ENCODE measurements around the gene B3GNT2. TPM values are rescaled to one million over a fixed set of nuclear protein-coding genes. Genes with fewer than 3 reads are reported as not detected.
"Not testable (repeated sequence)": the region's sequence is repeated elsewhere in the genome, so short reads cannot be mapped to it uniquely, and the experiment has no call there.

Gene B3GNT2
- total RNA-seq, 2 experiments from 2014 or later = 67.3 to 68.7 TPM

- DNase-seq = peak; percentile 64
- Mint-ChIP-seq H3K9me3 (no peaks in the 10 kb centered on the region), H3K4me3 (peak overlapping the region; percentile 89), H3K27me3 (no peaks in the 10 kb centered on the region), H3K36me3 (peaks cover 35% of the 10 kb centered on the region), H3K27ac (peak overlapping the region; percentile 97), H3K4me1 (peaks cover 38% of the 10 kb centered on the region)
Observed at GRCh38 chr2:62197011-62197924, 1.4 kb downstream of the B3GNT2 start.

- Mint-ChIP-seq H3K4me3 (peak overlapping the region; percentile 89), H3K27ac (peak overlapping the region; percentile 97), H3K36me3 (peaks cover 41% of the 10 kb centered on the region), H3K9me3 (peaks cover 2% of the 10 kb centered on the region), H3K27me3 (no peaks in the 10 kb centered on the region), H3K4me1 (peaks cover 44% of the 10 kb centered on the region)
- no peak for DNase-seq
Observed at GRCh38 chr2:62197925-62198633, 2.2 kb downstream of the B3GNT2 start.

GRCh38 chr2:62198854-62199253, 2.9 kb downstream of the B3GNT2 start:
- Mint-ChIP-seq H3K36me3 (peaks cover 46% of the 10 kb centered on the region), H3K4me1 (peaks cover 52% of the 10 kb centered on the region), H3K4me3 (peak overlapping the region; percentile 89), H3K27ac (peak overlapping the region; percentile 97)
- not testable (repeated sequence) for H3K9me3 Mint-ChIP-seq, H3K27me3 Mint-ChIP-seq, DNase-seq

DNA sequence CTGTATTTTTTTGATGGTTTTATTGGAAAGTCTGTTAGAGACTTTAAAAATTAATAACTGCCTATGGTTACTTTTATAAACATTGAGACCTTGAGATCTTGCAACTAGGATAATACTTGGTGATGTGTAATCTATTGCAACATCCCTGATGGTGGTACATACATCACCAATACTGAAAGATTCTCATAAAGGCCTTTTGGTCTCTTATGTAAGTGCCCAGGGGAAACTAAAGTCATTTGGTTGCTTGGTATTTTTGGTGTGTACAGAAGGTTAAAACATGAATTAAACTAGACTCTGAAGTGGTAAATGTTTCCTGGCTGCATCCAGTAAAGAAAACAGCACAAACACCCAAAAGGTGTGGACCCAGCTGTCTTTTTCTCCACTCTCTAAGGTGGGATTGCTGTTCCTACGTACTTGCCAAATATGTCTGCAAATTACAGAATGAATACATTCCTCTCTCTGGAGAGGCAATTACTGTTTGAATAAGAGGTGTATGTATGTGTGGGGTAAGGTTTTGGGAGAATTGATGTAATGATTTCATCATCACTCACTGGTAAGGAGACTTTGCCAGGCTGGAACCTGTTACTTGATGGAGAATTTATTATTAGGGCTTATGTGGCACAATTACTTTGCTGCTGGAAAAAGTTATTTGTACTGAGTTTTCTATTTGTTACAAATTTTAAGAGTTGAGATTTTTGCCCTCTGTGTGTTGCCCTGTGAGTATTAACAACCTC, 3.6 kb downstream of the B3GNT2 start:
- DNase-seq = no peak
- peaks cover 3% of the 10 kb centered on the region for H3K9me3 Mint-ChIP-seq
- peak overlapping the region; percentile 89 for H3K4me3 Mint-ChIP-seq

GRCh38 chr2:62200291-62200841, 4.5 kb downstream of the B3GNT2 start:
- DNase-seq = no peak
- Mint-ChIP-seq H3K4me1 (peaks cover 65% of the 10 kb centered on the region), H3K27me3 (no peaks in the 10 kb centered on the region), H3K9me3 (peaks cover 3% of the 10 kb centered on the region), H3K4me3 (peak overlapping the region; percentile 89), H3K27ac (peak overlapping the region; percentile 97), H3K36me3 (peaks cover 52% of the 10 kb centered on the region)

More for the DNA sequence above, 3.6 kb downstream of the B3GNT2 start:
- no peaks in the 10 kb centered on the region for H3K27me3 Mint-ChIP-seq
- peaks cover 46% of the 10 kb centered on the region for H3K36me3 Mint-ChIP-seq
- H3K27ac Mint-ChIP-seq = peak overlapping the region; percentile 97
- H3K4me1 Mint-ChIP-seq = peaks cover 57% of the 10 kb centered on the region

- Mint-ChIP-seq H3K4me3 (peak overlapping the region; percentile 89), H3K4me1 (peaks cover 70% of the 10 kb centered on the region), H3K36me3 (peaks cover 53% of the 10 kb centered on the region), H3K9me3 (peaks cover 3% of the 10 kb centered on the region), H3K27ac (peak overlapping the region; percentile 97), H3K27me3 (no peaks in the 10 kb centered on the region)
- DNase-seq = no peak
Observed at GRCh38 chr2:62200868-62201267, 5.0 kb downstream of the B3GNT2 start.

DNA sequence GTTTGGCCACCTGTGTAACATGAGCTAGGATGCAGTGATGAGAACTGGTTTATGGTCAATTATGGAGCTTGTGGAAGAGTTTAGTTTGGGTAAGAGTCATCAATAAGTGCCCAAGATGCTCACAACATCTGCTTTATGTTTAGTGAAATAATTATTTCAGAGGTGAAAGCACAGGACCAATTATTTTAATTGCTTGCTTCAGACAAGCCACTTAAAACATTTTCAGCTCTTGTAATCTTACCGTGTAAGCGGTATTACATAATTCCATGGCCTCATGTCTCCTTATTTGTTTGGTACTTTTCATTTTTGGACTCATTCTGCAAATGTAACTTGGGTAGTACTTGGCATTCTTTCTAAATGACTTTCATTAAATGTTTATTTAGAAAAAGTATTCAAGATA, 5.4 kb downstream of the B3GNT2 start:
- H3K36me3 Mint-ChIP-seq = peaks cover 56% of the 10 kb centered on the region
- H3K27me3 Mint-ChIP-seq = no peaks in the 10 kb centered on the region
- H3K9me3 Mint-ChIP-seq = peaks cover 3% of the 10 kb centered on the region
- H3K27ac Mint-ChIP-seq = peak overlapping the region; percentile 97
- H3K4me1 Mint-ChIP-seq = peaks cover 74% of the 10 kb centered on the region
- no peak for DNase-seq
- peak overlapping the region; percentile 89 for H3K4me3 Mint-ChIP-seq

DNA sequence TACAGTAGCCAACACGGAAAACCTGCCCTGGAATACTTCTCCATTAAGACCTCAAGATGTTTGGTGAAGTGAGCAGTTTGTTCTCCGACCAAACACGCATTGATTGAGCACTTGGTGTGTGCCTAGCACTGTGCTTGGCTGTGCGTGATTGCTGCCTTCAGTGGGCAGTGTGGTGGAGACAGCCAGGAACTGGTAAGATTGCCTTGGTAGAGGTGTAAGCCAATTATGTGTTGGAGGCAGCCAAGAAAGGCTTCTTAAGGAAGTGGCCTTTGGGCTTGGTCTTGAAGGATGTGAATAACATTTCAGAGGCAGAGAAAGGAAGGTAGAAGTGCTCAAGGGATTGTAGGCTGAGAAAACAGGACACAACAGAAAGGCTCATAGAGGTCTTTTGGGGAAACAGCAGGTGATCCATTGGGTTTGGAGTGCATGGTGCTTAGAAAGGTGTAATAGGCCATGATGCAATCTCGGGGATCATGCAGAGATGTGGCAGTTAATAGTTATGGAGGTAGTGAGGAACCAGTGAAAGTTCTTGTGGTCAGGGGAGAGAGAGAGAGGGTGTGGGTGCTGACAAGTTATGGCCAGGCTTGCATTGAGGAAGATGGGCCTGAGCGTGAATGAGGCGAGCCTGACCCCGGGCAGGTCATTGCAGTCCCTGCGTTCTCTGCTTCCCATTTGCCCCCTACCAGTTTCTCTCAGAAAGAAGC, 6.3 kb downstream of the B3GNT2 start:
- H3K4me1 Mint-ChIP-seq = peaks cover 83% of the 10 kb centered on the region
- DNase-seq = no peak
- H3K36me3 Mint-ChIP-seq = peaks cover 63% of the 10 kb centered on the region
- H3K9me3 Mint-ChIP-seq = peaks cover 3% of the 10 kb centered on the region
- no peaks in the 10 kb centered on the region for H3K27me3 Mint-ChIP-seq
- H3K27ac Mint-ChIP-seq = peak overlapping the region; percentile 97
- H3K4me3 Mint-ChIP-seq = peak overlapping the region; percentile 89

GRCh38 chr2:62202729-62203128, 6.8 kb downstream of the B3GNT2 start:
- Mint-ChIP-seq H3K9me3 (peaks cover 3% of the 10 kb centered on the region), H3K4me1 (peaks cover 88% of the 10 kb centered on the region), H3K27me3 (no peaks in the 10 kb centered on the region), H3K27ac (peak overlapping the region; percentile 97), H3K36me3 (peaks cover 63% of the 10 kb centered on the region), H3K4me3 (peak overlapping the region; percentile 89)
- no peak for DNase-seq

DNA sequence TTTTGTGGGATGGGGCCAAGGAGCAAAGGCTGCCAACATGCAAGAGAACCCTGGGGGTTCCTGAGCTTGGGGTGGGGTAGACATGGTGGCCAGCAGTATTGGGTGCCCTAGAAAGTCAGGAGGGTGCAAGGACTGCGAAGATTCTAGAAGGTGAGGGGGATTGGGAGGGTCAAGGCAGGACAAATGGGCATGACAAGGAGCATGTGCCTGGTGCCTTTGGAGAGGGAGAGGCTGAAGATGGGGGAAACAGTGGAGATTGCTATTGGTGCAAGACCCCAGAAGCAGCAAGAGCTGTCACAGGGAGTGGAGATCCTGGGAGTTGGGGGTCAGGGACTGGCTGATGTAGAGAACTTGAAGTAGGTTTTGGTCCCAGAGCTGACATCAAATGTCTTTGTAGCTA, 7.5 kb downstream of the B3GNT2 start:
- no peak for DNase-seq
- Mint-ChIP-seq H3K27me3 (no peaks in the 10 kb centered on the region), H3K9me3 (peaks cover 3% of the 10 kb centered on the region), H3K36me3 (peaks cover 61% of the 10 kb centered on the region), H3K4me3 (peak overlapping the region; percentile 89), H3K4me1 (peaks cover 91% of the 10 kb centered on the region), H3K27ac (peak overlapping the region; percentile 97)

GRCh38 chr2:62204998-62205496, 9.1 kb downstream of the B3GNT2 start:
- Mint-ChIP-seq H3K27me3 (no peaks in the 10 kb centered on the region), H3K4me3 (no peak overlapping the region), H3K36me3 (peaks cover 64% of the 10 kb centered on the region), H3K9me3 (peaks cover 8% of the 10 kb centered on the region), H3K4me1 (peaks cover 96% of the 10 kb centered on the region), H3K27ac (peak overlapping the region; percentile 22)
- DNase-seq = no peak

DNA sequence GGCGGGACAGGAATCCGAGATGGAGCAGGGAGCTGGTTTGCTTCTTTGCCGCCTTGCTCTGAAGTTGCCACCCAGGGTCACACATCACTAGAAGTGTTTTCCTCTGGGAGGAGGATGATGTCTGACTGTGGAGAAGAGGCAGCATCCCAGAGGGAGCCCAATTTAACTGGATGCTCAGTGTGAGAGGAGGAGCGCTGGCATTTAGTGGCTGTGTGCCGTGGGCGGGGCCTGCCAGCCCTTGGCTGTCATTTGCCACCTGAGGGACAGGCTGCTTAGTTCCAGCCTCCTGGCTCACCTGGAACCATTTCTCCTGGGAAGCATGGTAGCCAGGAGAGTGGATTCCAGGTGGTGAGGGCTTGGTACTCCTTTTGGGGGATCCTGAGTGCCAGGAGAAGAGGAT, 9.6 kb downstream of the B3GNT2 start:
- Mint-ChIP-seq H3K9me3 (peaks cover 10% of the 10 kb centered on the region), H3K27me3 (no peaks in the 10 kb centered on the region), H3K4me1 (peaks cover 95% of the 10 kb centered on the region), H3K27ac (peak overlapping the region; percentile 67), H3K36me3 (peaks cover 67% of the 10 kb centered on the region), H3K4me3 (no peak overlapping the region)
- DNase-seq = no peak

GRCh38 chr2:62206024-62206423, 10.1 kb downstream of the B3GNT2 start:
- Mint-ChIP-seq H3K36me3 (peaks cover 71% of the 10 kb centered on the region), H3K27ac (peak overlapping the region; percentile 67)

GRCh38 chr2:62207491-62207890, 11.6 kb downstream of the B3GNT2 start:
- Mint-ChIP-seq H3K27ac (peak overlapping the region; percentile 81), H3K4me3 (no peak overlapping the region), H3K36me3 (peaks cover 73% of the 10 kb centered on the region), H3K27me3 (no peaks in the 10 kb centered on the region), H3K9me3 (peaks cover 22% of the 10 kb centered on the region), H3K4me1 (peaks cover 91% of the 10 kb centered on the region)
- DNase-seq = no peak

More at GRCh38 chr2:62206024-62206423, 10.1 kb downstream of the B3GNT2 start:
- peaks cover 10% of the 10 kb centered on the region for H3K9me3 Mint-ChIP-seq
- no peak for DNase-seq
- peaks cover 94% of the 10 kb centered on the region for H3K4me1 Mint-ChIP-seq
- no peaks in the 10 kb centered on the region for H3K27me3 Mint-ChIP-seq
- no peak overlapping the region for H3K4me3 Mint-ChIP-seq
